Stimulated activated CD8-positive, alpha-beta memory T cell treated with anti-CD3 and anti-CD28 coated beads, Interleukin-12 subunit alpha, Interleukin-12 subunit beta, amount 100 ng/mL, for 4 hours (primary cell): ENCODE results near the gene JOSD1.

Experiments
- DNase-seq: peaks from one replicate; pipeline ENCODE4 v3.0.0-alpha.2; 2020; ENCODE audit warnings: low read depth

JOSD1 gene

DNA sequence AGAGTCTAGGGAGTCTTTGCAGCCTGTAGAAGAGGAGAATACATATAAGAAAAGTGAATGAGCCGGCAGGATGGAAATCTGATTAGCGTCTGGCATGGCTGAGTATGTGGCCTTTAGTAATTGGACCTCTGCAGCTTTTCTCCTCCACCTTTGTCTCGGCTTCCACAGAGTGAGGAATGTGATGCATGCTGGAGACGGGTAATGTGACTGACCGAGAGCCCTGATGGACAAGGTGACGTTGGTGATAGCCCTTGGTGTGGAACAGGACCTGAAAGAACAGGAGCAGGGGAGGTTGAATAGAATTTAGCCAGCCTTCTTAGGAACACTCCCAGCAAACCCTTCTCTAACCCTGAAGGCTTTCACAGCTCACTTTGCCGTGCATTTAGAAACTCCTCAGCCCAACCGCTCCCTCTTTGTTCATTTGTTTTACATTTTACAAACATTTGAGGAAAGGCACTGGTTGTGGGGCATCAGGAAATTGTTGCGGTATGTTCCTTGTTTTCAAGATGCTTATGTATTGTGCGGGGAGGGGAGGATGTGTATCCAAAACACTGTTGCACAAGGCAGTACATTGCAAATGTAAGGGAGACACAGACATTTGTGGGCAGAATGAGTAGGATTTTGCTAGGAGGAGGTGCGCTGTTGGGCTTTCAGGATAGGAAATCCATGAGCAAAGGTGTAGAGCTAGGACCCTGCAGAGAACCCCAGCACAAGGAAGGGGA, 11.9 kb upstream of the JOSD1 start:
- DNase-seq: no peak

DNA sequence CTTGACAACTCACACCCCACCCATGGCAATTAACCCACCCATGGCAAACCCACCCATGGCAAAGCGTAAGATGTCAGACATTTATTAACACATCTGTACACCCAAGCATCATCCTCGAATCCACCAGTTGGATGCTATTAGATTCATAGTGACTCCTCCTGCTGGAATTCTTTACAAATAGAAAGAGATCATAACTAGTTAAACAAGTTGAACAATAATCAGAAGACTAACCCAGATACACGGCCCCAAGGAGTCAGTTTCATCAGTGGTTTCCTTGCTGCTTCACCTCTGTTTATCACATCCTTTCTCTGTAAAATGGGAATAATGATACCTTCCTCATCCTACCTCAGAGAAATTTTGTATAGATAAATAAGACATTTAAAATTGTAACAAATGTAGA, 10.1 kb upstream of the JOSD1 start:
- no peak for DNase-seq

DNA sequence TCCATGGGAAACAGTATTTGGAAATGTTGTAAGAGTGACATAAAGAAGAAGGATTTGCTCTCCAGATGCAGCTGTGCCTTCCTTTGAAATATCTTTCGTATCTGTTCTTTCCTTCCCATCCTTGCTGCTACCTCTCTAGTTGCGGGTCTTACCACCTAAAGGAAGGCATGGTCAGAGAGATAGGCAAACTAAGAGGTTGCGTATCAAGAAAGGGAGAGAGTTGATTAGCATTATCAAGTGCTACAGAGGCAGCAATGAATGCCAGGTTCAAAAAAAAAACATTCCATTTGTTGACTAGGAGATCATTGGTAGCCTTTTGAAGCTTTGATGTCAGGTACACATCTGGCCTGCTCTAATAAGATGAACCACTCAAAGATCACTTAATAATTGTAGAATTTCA, 9.6 kb upstream of the JOSD1 start:
- DNase-seq: no peak

DNA sequence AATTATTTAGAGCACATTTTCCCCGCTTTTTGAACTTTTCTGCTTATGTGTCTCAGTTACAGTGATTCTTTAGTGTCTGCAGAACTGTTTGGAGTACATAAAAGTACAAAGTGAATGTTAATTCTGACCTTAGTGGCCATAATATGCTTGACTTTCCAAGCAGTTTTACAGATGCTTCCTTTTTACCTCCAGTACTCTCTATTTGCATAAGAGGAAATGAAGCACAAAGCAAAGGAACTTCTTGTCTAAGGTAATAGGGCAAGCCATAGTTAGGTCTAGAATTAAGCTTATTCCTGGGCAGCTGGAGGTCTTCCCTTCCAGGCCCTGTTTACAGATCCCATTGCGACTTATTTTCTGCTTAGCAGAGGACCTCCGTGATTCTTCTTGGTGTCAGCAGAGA, 8.6 kb upstream of the JOSD1 start:
- no peak for DNase-seq

DNA sequence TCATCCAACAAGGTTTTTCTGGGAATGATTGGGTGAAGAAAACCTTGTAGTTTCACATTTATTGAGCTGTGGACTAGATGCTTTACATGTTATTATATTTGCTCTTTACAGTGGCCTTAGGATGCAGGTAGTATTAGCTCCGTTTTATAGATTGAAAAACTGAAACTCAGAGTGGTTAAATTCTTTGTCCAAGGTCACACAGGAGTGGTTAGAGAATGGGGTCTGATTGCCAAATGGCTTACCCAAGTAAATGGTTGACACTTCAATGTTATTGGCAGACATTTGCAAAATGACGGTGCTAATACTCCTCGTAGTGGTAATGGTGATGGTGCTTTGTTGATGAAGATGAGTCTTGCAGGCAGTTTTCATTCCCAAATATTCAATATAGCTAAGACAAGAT, 7.2 kb upstream of the JOSD1 start:
- DNase-seq: no peak

DNA sequence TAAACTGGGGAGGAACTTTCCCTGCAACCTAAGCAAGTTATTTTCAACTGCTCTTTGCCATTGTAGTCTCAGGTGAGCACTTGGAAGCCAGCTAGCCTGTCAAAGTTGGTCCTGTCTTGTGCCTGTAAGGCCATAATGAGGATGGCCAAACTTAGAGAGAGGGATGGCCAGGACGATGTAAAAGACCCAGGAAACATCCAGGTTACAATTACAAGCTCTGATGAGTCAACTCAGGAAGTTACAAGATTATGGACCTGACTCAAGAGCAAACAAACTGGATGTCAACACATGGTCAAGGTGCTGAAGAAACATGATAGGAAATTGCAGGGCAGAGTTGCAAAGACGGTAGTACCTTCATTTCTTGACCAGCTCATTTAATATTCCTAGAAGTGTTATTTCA, 6.6 kb upstream of the JOSD1 start:
- DNase-seq: no peak

DNA sequence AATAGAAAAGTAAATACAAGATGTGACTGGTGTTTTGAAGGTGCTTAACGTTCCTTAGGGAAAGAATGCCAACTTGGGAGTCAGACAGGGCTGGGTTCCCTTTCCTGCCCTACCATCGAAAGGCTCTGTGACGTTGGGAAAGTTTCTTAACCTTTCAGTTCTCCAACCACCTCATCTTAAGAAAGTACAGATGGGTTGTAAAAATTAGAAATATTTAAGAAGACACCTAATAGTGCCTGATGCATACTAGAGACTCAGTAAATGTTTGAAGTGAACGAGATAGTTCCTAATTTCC, 6.1 kb upstream of the JOSD1 start:
- DNase-seq: no peak

DNA sequence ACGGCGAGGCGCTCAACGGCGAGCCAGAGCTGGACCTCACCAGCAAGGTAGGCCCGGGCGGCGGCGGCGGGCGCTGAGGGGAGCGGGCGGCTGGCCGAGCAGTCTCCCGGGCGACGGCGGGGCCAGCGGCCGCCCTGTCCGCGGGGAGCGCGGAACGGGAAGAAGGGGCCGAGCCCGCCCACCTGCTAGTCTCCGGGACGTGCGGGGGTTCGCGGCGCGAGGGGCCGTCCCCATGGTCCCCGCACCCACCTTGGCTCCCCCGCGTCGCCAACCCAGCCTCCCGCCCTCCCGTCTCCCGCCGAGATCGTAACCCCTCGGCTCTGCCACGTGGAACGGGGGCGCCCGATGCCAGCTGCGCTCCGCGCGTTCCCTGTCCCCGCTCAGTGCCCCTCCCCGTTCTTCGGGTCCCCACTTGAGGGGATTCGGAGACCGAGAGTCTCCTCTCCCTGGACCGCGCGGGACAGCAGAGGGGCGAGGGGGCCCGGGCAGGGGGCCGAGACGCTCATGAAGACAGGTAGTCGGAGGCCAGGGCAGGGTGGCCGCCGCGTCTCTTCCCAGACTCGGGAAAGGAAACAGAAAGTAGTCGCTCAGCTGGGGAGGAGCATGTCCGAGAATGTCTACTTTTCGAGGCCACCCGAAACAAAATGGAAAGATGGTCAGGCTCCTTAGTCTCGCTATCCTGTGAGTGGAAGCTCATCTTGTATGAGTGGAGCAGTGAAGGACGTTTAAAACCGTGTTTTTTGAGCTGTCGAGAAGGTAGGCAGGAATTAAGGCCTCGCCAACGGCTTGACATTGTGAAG, 5.6 kb upstream of the JOSD1 start:
- DNase-seq: peak; percentile 29

DNA sequence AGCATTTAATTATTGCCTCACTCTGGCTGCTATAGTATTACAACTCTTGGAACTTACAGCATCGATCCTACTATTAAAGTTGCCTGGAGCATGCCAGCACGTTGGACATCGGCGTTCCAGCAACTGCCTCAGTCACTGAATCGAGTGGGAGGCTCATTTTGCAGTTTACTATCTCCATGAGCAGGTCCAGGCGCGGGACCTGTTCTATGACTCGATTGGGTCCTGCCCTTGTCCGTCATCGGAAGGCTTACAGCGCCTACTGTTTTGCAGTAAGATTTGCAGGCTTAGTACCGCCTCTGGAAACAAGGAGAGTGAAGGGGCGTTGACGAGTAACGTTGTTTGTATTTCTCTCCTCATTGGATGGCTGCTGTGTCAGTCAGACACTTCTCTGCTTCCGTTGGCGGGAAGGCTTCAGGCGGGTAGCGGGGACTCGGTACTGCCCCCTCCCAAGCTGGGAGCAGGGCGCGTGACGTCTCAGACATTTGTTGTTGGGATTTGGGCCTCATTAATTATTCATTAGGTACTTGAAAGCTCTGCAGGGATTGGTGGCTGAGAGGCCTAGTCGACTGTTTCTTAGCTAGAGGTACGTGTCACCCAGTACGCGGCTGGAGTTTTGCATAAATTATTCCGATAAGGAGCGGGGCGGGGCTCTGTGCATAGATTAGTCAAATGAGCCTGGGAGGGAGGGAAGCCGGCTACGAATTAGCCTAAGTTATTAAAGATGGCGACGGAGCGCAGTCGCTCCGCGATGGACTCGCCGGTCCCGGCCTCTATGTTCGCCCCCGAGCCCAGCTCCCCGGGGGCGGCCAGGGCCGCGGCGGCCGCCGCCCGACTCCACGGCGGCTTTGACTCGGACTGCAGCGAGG, 4.7 kb upstream of the JOSD1 start, which contains the start of gene GTPBP1:
TSS of gene GTPBP1 (plus strand) at position 710 of the 866 bp plus-strand sequence. CDS start at position 722, 12 bp downstream.
- peak; percentile 90 for DNase-seq

DNA sequence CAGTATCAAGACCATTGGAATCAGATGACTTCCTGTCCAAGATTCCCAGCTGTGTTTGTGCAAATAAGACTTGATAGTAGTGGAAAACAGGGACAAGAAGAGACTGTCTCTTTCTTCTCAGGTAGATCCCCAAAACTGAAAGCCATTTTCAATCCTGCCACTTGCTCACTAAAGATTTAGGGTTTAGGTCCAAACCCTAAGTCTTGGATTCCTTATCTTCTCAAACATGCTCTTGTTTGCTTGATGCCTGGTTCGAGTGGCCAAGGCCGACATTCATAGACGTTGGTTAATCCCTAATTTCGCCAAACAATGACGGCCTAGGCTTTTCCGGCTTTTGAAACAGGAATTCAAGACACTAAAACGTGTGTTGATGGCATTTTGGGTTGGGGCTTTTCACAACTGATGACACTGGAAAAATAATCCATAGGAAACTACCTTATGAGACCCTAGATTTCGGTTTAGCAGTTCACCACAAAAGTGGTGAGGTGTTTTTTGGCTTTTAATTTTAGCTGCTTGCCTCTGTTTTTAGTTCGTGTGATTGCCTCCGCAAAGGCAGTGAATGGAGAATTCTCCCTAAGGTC, 4.0 kb upstream of the JOSD1 start:
- no peak for DNase-seq

DNA sequence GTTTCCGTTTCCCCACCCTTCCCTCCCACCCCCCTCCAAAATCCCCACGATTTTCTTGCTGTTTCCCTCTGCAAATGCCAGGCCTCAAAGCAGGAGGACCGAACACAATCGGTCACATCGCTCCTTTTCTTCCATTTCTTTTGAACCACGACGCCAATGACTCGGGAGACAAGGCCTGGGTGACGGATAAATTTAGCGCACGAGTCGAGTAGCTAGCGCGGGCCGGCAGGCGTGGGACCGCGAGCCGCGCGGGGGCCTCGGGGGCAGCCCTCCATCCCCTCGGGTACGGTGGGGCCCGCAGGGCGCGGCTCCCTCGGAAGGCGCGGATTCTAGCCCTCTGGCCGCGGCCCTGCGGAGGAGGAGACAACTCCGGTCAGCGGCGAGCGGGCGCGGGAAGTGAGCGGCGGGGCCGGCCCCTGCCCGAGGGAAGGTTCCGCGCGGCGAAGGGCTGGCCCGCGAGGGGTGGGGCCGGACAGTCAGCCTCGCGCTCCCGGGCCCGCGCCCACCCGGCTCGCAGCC, 414 bp downstream of the JOSD1 start:
- no peak for DNase-seq

DNA sequence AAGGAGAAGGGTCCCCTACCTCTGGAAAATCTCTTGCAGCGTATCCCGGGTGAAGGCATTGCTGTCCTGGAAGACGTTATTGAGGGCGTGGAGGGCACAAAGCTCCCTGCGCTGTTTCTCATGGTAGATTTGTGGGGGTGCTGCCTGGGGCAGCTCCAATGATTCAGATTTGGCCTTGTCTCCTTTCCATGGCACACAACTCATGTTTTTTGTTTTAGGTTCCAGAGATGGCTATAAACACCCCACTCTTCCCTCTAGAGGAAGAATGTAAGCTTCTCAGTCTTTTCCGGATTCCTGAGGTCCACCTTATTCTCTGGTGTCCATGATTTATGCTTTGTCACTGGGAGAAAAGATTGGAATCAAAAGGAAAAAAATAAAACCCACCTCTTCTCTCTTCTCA, 959 bp downstream of the JOSD1 start:
- no peak for DNase-seq

DNA sequence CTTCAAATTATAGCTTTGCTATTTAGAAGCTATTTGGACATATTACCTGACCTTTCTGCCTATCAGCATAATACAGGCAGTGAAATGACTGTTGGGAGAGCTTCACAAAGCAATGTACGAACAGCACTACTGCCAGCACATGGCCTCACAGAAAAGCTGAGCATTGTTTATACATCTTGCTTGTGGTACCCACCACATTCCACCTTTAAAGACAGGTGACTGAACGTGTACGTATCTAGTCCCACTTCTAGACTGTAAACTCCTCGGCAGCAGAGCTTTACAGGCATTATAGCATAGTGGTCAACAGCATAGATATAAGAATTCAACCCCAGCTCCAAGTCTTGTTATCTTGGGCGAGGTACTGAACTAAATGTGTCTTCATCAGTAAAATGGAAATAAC, 1.6 kb downstream of the JOSD1 start:
- DNase-seq: no peak

DNA sequence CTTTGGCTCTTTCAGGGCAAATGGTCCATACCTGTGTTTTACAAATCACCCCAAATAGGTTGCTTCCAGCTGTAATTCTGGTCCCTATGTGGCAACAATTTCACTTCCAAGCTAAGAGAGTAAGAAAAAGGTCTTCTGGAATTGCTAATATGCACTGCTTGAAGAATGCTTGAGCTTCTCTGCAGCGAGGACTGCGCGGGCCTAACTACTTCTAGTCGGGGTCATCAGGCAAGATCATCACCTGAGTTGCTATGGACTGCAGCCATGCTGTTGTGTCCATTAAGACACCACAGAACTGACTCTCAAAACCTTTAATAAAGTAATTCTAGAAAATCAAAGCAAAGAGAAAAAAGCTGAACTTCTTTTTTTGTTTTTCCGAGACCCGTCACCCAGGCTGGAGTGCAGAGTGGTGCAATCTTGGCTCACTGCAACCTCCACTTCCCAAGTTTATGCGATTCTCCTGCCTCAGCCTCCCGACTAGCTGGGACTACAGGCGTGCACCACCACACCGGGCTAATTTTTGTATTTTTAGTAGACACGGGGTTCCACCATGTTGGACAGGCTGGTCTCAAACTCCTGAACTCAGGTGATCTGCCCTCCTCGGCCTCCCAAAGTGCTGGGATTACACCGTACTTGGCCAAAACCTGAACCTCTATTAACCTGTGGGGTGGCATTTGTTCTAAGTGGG, 2.2 kb downstream of the JOSD1 start:
- DNase-seq: no peak

DNA sequence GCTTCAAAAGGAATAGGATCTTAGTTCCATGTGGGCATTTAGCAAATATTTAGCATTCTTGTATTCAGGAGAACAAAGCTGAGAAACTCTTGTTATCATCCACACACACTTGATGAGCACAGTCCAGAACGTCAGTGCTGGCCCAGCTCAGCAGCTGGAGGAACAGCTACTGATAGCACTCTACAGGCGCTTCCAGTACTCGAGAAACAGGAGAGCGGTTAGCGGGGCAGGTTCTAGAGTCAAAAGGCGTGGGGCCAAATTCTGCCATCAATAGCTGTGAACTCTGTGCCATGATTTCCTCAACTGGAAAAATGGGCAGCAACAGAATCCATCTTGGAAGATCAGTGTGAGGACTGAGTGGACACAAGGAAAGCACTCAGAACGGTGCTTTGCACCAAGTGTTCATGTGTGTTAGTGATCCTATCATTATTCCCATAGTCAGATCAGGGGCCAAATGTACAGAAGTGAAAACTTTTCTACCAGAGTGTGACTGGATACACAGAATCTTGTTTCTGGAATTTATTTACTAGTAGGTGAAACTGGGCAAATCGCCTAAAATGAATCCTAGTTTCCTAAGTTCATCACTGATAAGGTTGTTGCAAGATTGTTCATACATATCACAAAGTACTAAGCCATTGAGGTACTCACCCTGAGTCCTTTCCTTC, 3.2 kb downstream of the JOSD1 start:
- DNase-seq: no peak

DNA sequence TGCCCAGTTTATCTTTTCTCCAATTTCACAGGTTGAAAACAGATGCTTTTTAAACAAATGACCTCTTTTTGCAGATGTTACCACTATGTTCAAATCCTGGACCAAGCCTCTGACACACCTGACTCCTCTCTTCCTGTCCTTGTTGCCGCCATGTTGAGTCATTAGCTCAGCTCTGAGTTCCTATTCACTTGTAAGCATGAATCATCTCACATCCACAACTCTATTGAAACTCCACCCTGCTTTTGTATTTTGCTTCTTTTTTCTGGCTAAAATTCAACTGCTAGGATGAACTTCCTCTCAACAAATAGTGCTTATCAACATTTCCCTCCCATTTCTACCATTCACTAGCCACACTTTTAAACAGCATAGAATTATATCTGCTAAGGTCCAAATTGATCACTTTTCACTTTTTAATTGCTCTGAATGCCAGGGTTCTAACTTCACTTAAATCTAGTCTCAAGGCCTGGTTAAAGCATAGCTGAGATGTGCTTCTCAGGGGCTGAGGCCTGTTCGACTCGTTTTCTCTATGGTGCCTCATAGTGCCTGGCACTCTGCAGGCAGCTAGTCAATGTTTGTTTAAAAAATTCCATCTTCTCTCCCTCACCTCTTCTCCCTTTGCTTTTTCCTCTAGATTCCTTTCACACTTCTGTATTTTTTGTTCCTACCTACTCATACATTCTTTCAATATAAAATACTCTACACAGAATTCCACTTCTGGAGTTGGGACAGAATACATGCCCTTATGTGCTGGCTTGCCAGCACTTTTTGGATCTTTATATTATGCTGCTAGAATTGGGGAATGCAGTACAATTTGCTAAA, 3.9 kb downstream of the JOSD1 start:
- no peak for DNase-seq

DNA sequence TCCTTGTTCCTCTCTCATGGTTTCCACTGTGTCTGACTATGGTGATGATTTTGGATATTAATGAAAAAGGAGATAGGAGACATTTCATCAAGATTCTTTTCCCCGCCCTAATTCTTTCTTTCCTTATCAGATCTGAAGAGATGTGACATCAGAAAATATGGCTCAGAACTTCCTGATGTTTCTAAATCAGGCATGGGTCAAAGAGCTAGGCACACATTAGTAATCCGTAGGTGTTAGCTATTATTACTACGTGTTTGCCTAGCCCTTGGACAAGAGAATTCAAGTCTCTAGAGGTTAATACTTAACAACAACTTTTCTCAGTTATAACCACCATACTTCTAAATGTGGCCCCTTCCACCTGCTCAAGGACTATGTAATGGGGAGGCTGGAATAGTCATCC, 5.8 kb downstream of the JOSD1 start:
- DNase-seq: no peak

DNA sequence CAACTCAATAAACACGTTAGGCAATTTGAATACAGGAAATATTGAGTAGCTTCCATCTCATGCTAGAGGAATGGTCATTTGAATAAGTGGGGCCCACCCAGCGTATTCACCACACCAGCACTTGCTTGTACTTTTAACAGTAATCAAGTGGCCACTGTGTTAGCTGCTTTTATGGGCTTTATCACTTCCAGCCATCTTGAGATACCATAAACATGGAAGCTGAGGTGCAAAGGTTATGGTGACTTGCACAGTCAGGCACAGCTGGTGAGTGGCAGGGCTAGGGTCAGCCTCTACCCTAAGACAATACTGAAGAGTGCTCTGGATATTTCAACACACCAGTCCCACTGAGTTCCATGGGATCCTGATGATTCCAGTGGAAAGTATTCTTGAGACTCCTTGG, 6.7 kb downstream of the JOSD1 start:
- no peak for DNase-seq

DNA sequence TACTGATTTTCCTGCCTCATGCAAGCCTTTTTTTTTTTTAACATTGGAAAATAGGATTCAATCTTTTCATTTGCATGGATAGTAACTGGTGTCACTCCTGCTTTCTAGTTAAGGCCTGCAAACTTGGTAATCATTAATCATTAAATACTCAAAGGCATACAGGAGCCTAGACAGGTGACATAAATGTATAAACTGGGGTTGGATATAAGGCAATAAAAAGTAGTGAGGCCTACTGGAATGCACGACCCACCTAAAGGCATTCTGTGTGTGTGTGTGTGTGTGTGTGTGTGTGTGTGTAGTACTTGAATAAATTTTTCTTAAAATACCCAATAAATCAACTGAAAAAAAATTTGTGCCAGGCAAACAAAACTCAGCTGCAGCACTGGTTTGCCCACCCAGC, 11.1 kb downstream of the JOSD1 start:
- no peak for DNase-seq

DNA sequence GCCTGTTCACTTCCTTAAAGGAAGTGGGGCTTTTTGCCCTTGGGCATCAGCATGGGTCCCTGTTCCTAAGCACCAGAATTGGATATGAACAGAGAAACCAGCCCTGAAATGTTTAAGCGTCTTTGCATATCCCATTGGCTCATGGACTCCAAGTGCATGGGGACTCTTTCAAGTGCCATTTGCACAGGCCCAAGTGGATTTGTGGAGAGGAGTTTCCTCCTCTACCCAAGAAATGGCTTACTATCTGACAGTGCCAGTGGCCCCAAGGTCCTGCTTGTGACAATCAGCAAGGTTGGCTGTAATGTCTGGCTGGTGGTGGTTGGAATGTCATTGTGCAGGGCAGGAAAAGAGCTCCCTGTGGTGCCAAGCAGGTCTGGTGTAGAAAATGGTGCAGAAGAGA, 15.0 kb downstream of the JOSD1 start:
- DNase-seq: no peak
